ENCODE results near the gene RNF144B.

DNA sequence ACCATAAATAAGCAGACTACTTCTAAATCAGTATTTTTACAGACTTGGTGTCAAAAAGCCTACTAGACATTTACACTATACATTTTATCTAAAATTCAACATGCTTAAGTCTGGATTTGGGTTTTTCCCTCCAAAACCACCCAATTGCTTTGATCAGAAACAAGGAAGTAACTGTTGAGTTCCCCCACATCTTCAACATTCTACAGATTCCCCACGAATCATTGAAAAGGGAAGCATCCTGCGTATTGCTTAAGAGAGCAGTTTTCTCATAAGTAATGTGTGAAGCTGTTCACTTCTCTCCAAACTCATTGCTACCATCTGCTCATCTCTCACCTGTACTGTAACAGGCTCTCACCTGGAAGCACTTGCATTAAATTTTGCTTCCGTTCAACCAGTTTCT lies 36.4 kb upstream of the RNF144B start:
- TF ChIP-seq, protein P1, sequence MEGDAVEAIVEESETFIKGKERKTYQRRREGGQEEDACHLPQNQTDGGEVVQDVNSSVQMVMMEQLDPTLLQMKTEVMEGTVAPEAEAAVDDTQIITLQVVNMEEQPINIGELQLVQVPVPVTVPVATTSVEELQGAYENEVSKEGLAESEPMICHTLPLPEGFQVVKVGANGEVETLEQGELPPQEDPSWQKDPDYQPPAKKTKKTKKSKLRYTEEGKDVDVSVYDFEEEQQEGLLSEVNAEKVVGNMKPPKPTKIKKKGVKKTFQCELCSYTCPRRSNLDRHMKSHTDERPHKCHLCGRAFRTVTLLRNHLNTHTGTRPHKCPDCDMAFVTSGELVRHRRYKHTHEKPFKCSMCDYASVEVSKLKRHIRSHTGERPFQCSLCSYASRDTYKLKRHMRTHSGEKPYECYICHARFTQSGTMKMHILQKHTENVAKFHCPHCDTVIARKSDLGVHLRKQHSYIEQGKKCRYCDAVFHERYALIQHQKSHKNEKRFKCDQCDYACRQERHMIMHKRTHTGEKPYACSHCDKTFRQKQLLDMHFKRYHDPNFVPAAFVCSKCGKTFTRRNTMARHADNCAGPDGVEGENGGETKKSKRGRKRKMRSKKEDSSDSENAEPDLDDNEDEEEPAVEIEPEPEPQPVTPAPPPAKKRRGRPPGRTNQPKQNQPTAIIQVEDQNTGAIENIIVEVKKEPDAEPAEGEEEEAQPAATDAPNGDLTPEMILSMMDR (IDR thresholded peaks at IDR 0.05): no peak
- no peak for TF ChIP-seq POLR2A (IDR thresholded peaks at IDR 0.05)

Data from thyroid gland (tissue), 4 donors.